Naive B cell (primary cell): ENCODE results near the gene CAPN3. TPM values are rescaled to one million over a fixed set of nuclear protein-coding genes. Genes with fewer than 3 reads are reported as not detected.
A peak's percentile ranks its signal among the peaks of the same experiment; 100 is the strongest.

ENCODE experiments used
- ATAC-seq, 2 donors: fragments of 150-1000 bp; cut with Tn5 transposase; 2 replicates each; pipeline ENCODE4 v1.10.0; 2021; ENCODE audit warnings: low read depth in 2 of 2, mild to moderate bottlenecking in 2 of 2, moderate library complexity in 2 of 2
- DNase-seq: peaks from one replicate; pipeline ENCODE4 v3.0.0; 2022
- H3K27ac Mint-ChIP-seq, 6 donors: one replicate each; pipeline ENCODE4 v1.8.0; 2020 to 2022; ENCODE audit warnings: mild to moderate bottlenecking in 6 of 6, mixed read lengths in 6 of 6, moderate library complexity in 5 of 6, inconsistent platforms in 2 of 6
- H3K27me3 Mint-ChIP-seq, 3 donors: one replicate each; pipeline ENCODE4 v1.8.0; 2021 to 2022; ENCODE audit warnings: mixed read lengths in 3 of 3, mild to moderate bottlenecking in 1 of 3
- H3K36me3 Mint-ChIP-seq, 2 donors: one replicate each; pipeline ENCODE4 v1.8.0; 2020 to 2022; ENCODE audit warnings: mixed read lengths in 2 of 2, inconsistent platforms in 1 of 2, mild to moderate bottlenecking in 1 of 2
- H3K4me1 Mint-ChIP-seq, 3 donors: one replicate each; pipeline ENCODE4 v1.8.0; 2020 to 2022; ENCODE audit warnings: mixed read lengths in 3 of 3, inconsistent platforms in 1 of 3, mild to moderate bottlenecking in 1 of 3, moderate library complexity in 1 of 3
- H3K4me3 Mint-ChIP-seq, 8 donors: one replicate each; pipeline ENCODE4 v1.8.0; 2020 to 2022; ENCODE audit warnings: mild to moderate bottlenecking in 8 of 8, mixed read lengths in 8 of 8, moderate library complexity in 8 of 8, inconsistent platforms in 2 of 8
- H3K9me3 Mint-ChIP-seq, 7 donors: one replicate each; pipeline ENCODE4 v1.8.0; 2020 to 2022; ENCODE audit warnings: mixed read lengths in 7 of 7, mild to moderate bottlenecking in 5 of 7, inconsistent platforms in 2 of 7, moderate library complexity in 1 of 7
- polyA plus RNA-seq, 6 donors: library from polyadenylated mRNA; unstranded; fragments of 300-500 nt; fragmentation: Illumina TruSeq; gene quantifications; one replicate each; pipeline ENCODE4 v1.2.3, GENCODE V29; 2021; ENCODE audit warnings: low read depth in 6 of 6

CAPN3 gene
- polyA plus RNA-seq, 6 donors from 2014 or later: 0.29 to 5.7 (median 1.6) TPM; not detected in 1

GRCh38 chr15:42363487-42363886, 4.2 kb downstream of the CAPN3 start:
- no peaks in the 10 kb centered on the region for H3K27me3 Mint-ChIP-seq

DNA sequence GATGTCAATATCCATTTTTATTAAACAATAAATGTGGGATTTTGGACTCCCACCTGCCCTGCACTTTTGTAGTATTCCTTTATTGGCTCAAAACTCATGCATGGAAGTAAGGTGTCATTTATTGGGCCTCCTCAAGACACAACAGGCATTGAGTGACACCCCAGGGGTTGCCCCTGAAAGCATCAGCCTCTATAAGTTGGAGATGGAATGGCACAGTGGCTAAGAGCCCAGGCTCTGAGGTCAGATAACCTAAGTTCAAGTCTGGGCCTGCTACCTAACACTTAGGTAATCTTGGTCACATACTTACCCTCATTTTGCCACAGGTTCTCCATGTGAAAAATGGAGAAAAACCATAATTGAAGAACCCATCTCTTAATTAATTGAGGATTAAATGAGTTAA, 4.6 kb downstream of the CAPN3 start:
- H3K4me3 Mint-ChIP-seq: no peak overlapping the region
- no peaks in the 10 kb centered on the region for H3K27me3 Mint-ChIP-seq
- peaks cover 3 to 20% of the 10 kb centered on the region in 2 donors for H3K36me3 Mint-ChIP-seq
- ATAC-seq (no peak), DNase-seq (no peak)
- no peak overlapping the region for H3K27ac Mint-ChIP-seq
- peaks cover 4 to 9% (median 5%) of the 10 kb centered on the region in 3 donors for H3K4me1 Mint-ChIP-seq
- H3K9me3 Mint-ChIP-seq: no peaks in the 10 kb centered on the region

More at GRCh38 chr15:42363487-42363886, 4.2 kb downstream of the CAPN3 start:
- Mint-ChIP-seq H3K36me3 (peaks cover 0 to 17% of the 10 kb centered on the region in 2 donors), H3K4me3 (no peak overlapping the region), H3K4me1 (peaks cover 4 to 9% (median 5%) of the 10 kb centered on the region in 3 donors), H3K9me3 (no peaks in the 10 kb centered on the region), H3K27ac (peak overlapping the region in 1 of 6 donors; percentile 62)
- DNase-seq (no peak), ATAC-seq (no peak)

DNA sequence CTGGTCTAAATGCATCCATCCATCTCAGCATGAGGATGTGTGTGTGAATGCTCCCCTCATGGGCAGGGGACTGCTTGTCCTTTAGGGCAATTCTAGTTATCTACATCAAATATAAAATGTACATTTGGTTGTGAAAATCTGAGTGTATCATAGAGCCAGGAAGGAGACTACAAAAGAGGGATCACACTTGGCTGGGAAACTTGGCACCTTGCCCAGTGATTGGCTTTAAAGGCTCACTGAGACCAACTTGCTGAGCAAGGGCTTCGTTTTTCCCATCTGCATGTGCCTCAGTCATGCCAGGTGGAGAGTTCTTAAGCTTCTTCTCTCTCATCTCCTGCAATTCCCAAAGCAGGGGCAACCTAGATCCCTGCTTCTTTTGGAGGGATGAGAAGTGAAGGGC, 5.2 kb downstream of the CAPN3 start:
- H3K4me3 Mint-ChIP-seq: no peak overlapping the region
- DNase-seq: no peak
- peaks cover 5 to 19% of the 10 kb centered on the region in 2 donors for H3K36me3 Mint-ChIP-seq
- peaks cover 4 to 5% (median 5%) of the 10 kb centered on the region in 3 donors for H3K4me1 Mint-ChIP-seq
- no peak for ATAC-seq
- H3K9me3 Mint-ChIP-seq: no peaks in the 10 kb centered on the region
- no peaks in the 10 kb centered on the region for H3K27me3 Mint-ChIP-seq
- H3K27ac Mint-ChIP-seq: no peak overlapping the region

DNA sequence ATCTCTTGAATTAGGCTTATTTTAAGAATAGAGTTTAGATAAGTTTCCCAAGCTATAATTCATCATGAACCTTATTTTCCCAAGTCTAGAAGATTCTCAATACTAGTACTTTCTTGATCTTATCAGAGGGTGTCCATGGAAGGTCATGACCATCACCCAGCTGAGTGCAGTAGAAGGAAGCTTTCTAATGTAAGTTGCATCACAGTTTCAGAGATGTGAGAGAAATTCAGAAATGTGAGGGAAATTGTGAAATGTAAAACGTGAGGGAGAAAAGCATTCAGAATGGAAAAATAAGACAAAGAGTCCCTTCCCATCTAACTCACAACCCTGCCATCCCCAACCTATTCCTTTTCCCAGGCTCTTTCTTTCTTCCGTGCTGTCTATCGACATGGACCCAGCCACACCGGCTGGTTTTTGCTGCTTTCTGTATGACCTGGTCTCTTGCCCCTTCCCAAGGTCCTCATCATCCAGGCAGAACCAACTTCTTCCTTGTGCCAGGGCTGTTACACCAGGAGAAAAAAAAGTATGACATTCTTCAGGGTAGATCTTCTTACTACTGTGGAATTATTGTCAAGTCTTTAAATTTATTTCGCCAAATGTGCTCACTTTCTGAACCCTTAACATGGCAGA, 6.7 kb downstream of the CAPN3 start:
- Mint-ChIP-seq H3K4me3 (no peak overlapping the region), H3K27ac (peak overlapping the region in 4 of 6 donors; percentile 14 to 56 (median 22)), H3K4me1 (peaks cover 4 to 5% (median 5%) of the 10 kb centered on the region in 3 donors), H3K36me3 (peaks cover 5 to 17% of the 10 kb centered on the region in 2 donors), H3K27me3 (no peaks in the 10 kb centered on the region), H3K9me3 (no peaks in the 10 kb centered on the region)
- DNase-seq (no peak), ATAC-seq (no peak)

- peaks cover 5 to 17% of the 10 kb centered on the region in 2 donors for H3K36me3 Mint-ChIP-seq
- H3K4me1 Mint-ChIP-seq: peaks cover 4 to 5% (median 5%) of the 10 kb centered on the region in 3 donors
- peak overlapping the region in 2 of 6 donors; percentile 26 to 58 for H3K27ac Mint-ChIP-seq
- H3K9me3 Mint-ChIP-seq: no peaks in the 10 kb centered on the region
- H3K27me3 Mint-ChIP-seq: no peaks in the 10 kb centered on the region
- ATAC-seq (no peak), DNase-seq (no peak)
- H3K4me3 Mint-ChIP-seq: no peak overlapping the region
These were observed 7.7 kb downstream of the CAPN3 start for GRCh38 chr15:42367041-42367440.

- Mint-ChIP-seq H3K27ac (no peak overlapping the region), H3K4me1 (peaks cover 4 to 5% (median 5%) of the 10 kb centered on the region in 3 donors), H3K27me3 (no peaks in the 10 kb centered on the region), H3K36me3 (peaks cover 5 to 17% of the 10 kb centered on the region in 2 donors), H3K4me3 (no peak overlapping the region), H3K9me3 (no peaks in the 10 kb centered on the region)
- ATAC-seq (no peak), DNase-seq (no peak)
These were observed 8.8 kb downstream of the CAPN3 start for GRCh38 chr15:42368096-42368495.

DNA sequence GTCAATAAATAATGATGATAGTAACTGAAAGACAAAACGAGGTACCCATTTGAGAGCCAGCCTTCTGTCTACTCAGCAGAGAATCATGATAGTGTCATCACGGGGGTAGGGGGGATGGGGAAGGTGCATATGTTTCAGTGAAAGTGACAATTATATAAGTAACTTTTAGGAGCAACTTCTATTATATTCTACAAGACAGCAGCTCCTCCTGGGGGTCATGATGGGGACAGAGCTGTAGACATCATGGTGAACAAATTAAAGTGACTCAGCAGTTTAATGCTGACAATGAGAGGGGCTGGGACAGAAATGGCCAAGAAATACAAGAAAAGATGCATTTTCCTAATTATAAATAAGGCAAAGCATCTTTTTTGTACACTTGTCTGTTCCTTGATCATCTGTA, 11.8 kb downstream of the CAPN3 start:
- peaks cover 0 to 3% (median 1%) of the 10 kb centered on the region in 3 donors for H3K4me1 Mint-ChIP-seq
- no peak overlapping the region for H3K4me3 Mint-ChIP-seq
- no peak for DNase-seq
- peaks cover 5 to 8% of the 10 kb centered on the region in 2 donors for H3K36me3 Mint-ChIP-seq
- H3K27ac Mint-ChIP-seq: no peak overlapping the region
- H3K27me3 Mint-ChIP-seq: no peaks in the 10 kb centered on the region
- no peak for ATAC-seq
- no peaks in the 10 kb centered on the region for H3K9me3 Mint-ChIP-seq

- H3K4me1 Mint-ChIP-seq: no peaks in the 10 kb centered on the region
- H3K36me3 Mint-ChIP-seq: peaks cover 21 to 24% of the 10 kb centered on the region in 2 donors
- H3K27me3 Mint-ChIP-seq: no peaks in the 10 kb centered on the region
- H3K27ac Mint-ChIP-seq: no peak overlapping the region
- DNase-seq (no peak), ATAC-seq (no peak)
- H3K9me3 Mint-ChIP-seq: peaks cover 3 to 14% (median 7%) of the 10 kb centered on the region in 7 donors
- no peak overlapping the region for H3K4me3 Mint-ChIP-seq
These were observed 14.0 kb downstream of the CAPN3 start for GRCh38 chr15:42373274-42373673.

DNA sequence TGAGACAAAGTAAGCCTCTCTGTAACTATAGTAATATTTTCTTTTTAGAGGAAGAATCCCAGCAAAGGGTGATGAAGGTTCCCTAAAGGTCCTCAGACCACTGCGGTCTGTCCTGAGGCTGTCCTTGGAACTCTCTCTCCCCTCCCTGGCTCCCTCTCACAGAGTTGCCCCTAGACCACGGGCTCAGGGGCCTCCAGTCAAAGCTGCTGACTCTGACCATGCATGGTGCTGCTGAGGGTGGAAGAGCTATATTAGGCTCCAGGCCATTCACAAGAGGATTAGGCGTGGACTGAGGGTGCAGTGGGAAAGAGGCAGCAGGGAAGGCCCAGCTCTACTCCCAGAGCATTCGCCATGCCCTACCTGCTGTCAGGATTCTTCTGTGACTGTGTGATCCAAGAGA, 14.6 kb downstream of the CAPN3 start:
- no peak overlapping the region for H3K4me3 Mint-ChIP-seq

GRCh38 chr15:42374810-42375209, 15.5 kb downstream of the CAPN3 start:
- DNase-seq: no peak
- ATAC-seq: no peak
- H3K4me1 Mint-ChIP-seq: no peaks in the 10 kb centered on the region
- peaks cover 4 to 27% (median 13%) of the 10 kb centered on the region in 7 donors for H3K9me3 Mint-ChIP-seq
- no peak overlapping the region for H3K27ac Mint-ChIP-seq
- no peak overlapping the region for H3K4me3 Mint-ChIP-seq
- peaks cover 26 to 29% of the 10 kb centered on the region in 2 donors for H3K36me3 Mint-ChIP-seq
- no peaks in the 10 kb centered on the region for H3K27me3 Mint-ChIP-seq

More for the DNA sequence above, 14.6 kb downstream of the CAPN3 start:
- no peaks in the 10 kb centered on the region for H3K4me1 Mint-ChIP-seq
- ATAC-seq (no peak), DNase-seq (no peak)
- peaks cover 4 to 21% (median 10%) of the 10 kb centered on the region in 7 donors for H3K9me3 Mint-ChIP-seq
- no peak overlapping the region for H3K27ac Mint-ChIP-seq
- peaks cover 24 to 26% of the 10 kb centered on the region in 2 donors for H3K36me3 Mint-ChIP-seq
- no peaks in the 10 kb centered on the region for H3K27me3 Mint-ChIP-seq

DNA sequence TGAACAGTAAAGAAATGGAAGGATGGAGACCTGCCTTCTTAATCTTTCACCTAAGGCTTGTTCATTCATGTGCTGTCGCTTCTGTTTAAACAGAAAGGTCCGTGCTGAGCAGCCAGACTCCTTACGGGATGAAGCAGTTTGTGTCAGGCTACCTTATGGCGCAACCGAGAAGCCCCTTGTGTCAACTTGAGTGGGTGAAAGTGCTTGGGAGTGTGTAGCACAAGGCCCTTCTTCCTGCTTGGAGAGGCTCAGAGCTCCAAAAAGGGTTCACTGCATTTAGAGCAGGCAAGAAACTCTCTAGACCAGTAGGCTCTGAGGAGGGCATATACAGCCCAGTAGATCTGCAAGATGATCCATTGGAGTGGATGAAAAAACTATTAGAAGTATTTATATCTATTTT, 16.0 kb downstream of the CAPN3 start:
- H3K4me3 Mint-ChIP-seq: no peak overlapping the region

GRCh38 chr15:42375941-42376340, 16.6 kb downstream of the CAPN3 start:
- no peaks in the 10 kb centered on the region for H3K4me1 Mint-ChIP-seq
- H3K36me3 Mint-ChIP-seq: peaks cover 26 to 29% of the 10 kb centered on the region in 2 donors
- no peak overlapping the region for H3K4me3 Mint-ChIP-seq
- DNase-seq: no peak
- no peak for ATAC-seq
- H3K27me3 Mint-ChIP-seq: no peaks in the 10 kb centered on the region
- no peak overlapping the region for H3K27ac Mint-ChIP-seq
- H3K9me3 Mint-ChIP-seq: peaks cover 4 to 27% (median 13%) of the 10 kb centered on the region in 7 donors

More for the DNA sequence above, 16.0 kb downstream of the CAPN3 start:
- Mint-ChIP-seq H3K4me1 (no peaks in the 10 kb centered on the region), H3K36me3 (peaks cover 26 to 29% of the 10 kb centered on the region in 2 donors), H3K27ac (no peak overlapping the region), H3K9me3 (peaks cover 4 to 27% (median 13%) of the 10 kb centered on the region in 7 donors), H3K27me3 (no peaks in the 10 kb centered on the region)
- ATAC-seq (no peak), DNase-seq (no peak)

- Mint-ChIP-seq H3K36me3 (peaks cover 26 to 29% of the 10 kb centered on the region in 2 donors), H3K9me3 (peaks cover 4 to 27% (median 13%) of the 10 kb centered on the region in 7 donors), H3K27me3 (no peaks in the 10 kb centered on the region), H3K4me1 (no peaks in the 10 kb centered on the region), H3K27ac (no peak overlapping the region), H3K4me3 (no peak overlapping the region)
- no peak for ATAC-seq
- DNase-seq: no peak
These were observed 18.7 kb downstream of the CAPN3 start for GRCh38 chr15:42378011-42378410.

DNA sequence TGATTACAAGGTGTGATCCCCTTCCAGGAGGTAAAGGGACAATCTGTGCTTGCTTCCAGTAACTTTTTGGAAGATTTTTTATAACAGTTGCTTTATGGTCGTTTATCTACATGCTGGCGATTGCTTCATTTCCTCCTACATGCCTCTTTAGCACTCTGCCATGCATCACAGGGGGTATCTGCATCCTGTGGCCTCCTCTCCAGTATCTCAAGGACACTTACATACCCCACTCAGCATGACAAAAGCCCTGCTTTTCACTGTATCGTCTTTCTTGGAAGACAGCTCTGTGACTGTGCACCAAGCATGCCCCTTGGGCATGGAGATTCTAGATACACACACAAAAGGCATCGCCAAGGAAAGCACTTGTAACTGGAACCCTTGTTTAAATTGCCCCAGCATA, 25.3 kb downstream of the CAPN3 start:
- ATAC-seq: no peak
- H3K4me1 Mint-ChIP-seq: peaks cover 0 to 2% (median 0%) of the 10 kb centered on the region in 3 donors

More for the DNA sequence above, 25.3 kb downstream of the CAPN3 start:
- no peak for DNase-seq
- Mint-ChIP-seq H3K27ac (peak overlapping the region in 3 of 6 donors; percentile 7 to 33 (median 20)), H3K27me3 (no peaks in the 10 kb centered on the region), H3K36me3 (peaks cover 9 to 17% of the 10 kb centered on the region in 2 donors), H3K4me3 (no peak overlapping the region), H3K9me3 (peaks cover 0 to under 1% (median 0%) of the 10 kb centered on the region in 7 donors)
